Hematopoietic multipotent progenitor cell (in vitro differentiated cells): ENCODE results near the gene KRTAP10-9. TPM values are rescaled to one million over a fixed set of nuclear protein-coding genes. Genes with fewer than 3 reads are reported as not detected.
"Not testable (repeated sequence)": the region's sequence is repeated elsewhere in the genome, so short reads cannot be mapped to it uniquely, and the experiment has no call there.

Experiments
- DNase-seq, 3 donors: peaks; one replicate each; pipeline ENCODE4 v3.0.0-alpha.2; 2011 to 2015; ENCODE audit warnings: low read depth in 2 of 3, low spot score in 2 of 3
- total RNA-seq: library from RNA; depleted of rRNA; stranded (reverse); fragments of >200 nt; gene quantifications from one replicate; pipeline ENCODE4 v1.2.3, GENCODE V29; 2012

KRTAP10-9 gene
- total RNA-seq, 1 donor, result not detected

GRCh38 chr21:44613386-44614155 lies 13.3 kb upstream of the KRTAP10-9 start:
- DNase-seq, result no peak

GRCh38 chr21:44614161-44614631 lies 12.7 kb upstream of the KRTAP10-9 start:
- DNase-seq, result no peak

- no peak for DNase-seq
Observed at GRCh38 chr21:44614961-44615391, 11.9 kb upstream of the KRTAP10-9 start.

GRCh38 chr21:44615466-44615865 lies 11.4 kb upstream of the KRTAP10-9 start:
- no peak for DNase-seq

- no peak for DNase-seq
Observed at GRCh38 chr21:44615911-44616590, 10.8 kb upstream of the KRTAP10-9 start.

- DNase-seq, result no peak
Observed at GRCh38 chr21:44616591-44616926, 10.3 kb upstream of the KRTAP10-9 start.

- no peak for DNase-seq
Observed at GRCh38 chr21:44617071-44617501, 9.8 kb upstream of the KRTAP10-9 start.

- DNase-seq, result peak in 1 of 3 donors; percentile 13
Observed at GRCh38 chr21:44618504-44618903, 8.4 kb upstream of the KRTAP10-9 start.

GRCh38 chr21:44618909-44619308 lies 8.0 kb upstream of the KRTAP10-9 start:
- DNase-seq, result peak in 1 of 3 donors; percentile 24

GRCh38 chr21:44619886-44620285 lies 7.0 kb upstream of the KRTAP10-9 start:
- no peak for DNase-seq

- DNase-seq, result no peak
Observed at GRCh38 chr21:44623575-44623974, 3.3 kb upstream of the KRTAP10-9 start.

- no peak for DNase-seq
Observed at GRCh38 chr21:44625756-44626155, 1.1 kb upstream of the KRTAP10-9 start.

GRCh38 chr21:44626262-44626661 lies 631 bp upstream of the KRTAP10-9 start:
- no peak for DNase-seq

GRCh38 chr21:44627181-44627822 lies 409 bp downstream of the KRTAP10-9 start:
- not testable (repeated sequence) for DNase-seq

- not testable (repeated sequence) for DNase-seq
Observed at GRCh38 chr21:44627831-44628233, 939 bp downstream of the KRTAP10-9 start.

GRCh38 chr21:44628707-44629391 lies 2.0 kb downstream of the KRTAP10-9 start:
- no peak for DNase-seq

GRCh38 chr21:44630440-44630839 lies 3.5 kb downstream of the KRTAP10-9 start:
- no peak for DNase-seq

GRCh38 chr21:44632067-44632466 lies 5.2 kb downstream of the KRTAP10-9 start:
- no peak for DNase-seq

- DNase-seq, result no peak
Observed at GRCh38 chr21:44636209-44637017, 9.5 kb downstream of the KRTAP10-9 start.
